HG03025 (cell line): ENCODE data around the gene RAB41.
"Not testable (repeated sequence)": the region's sequence is repeated elsewhere in the genome, so short reads cannot be mapped to it uniquely, and the experiment has no call there.

Experiments
- ATAC-seq: cut with Tn5 transposase; IDR thresholded peaks from one replicate; pipeline ENCODE4 v1.9.1; 2021; ENCODE audit warnings: mild to moderate bottlenecking, moderate library complexity; ENCODE audit not compliant: unreplicated experiment, low FRiP score

The RAB41 gene

DNA sequence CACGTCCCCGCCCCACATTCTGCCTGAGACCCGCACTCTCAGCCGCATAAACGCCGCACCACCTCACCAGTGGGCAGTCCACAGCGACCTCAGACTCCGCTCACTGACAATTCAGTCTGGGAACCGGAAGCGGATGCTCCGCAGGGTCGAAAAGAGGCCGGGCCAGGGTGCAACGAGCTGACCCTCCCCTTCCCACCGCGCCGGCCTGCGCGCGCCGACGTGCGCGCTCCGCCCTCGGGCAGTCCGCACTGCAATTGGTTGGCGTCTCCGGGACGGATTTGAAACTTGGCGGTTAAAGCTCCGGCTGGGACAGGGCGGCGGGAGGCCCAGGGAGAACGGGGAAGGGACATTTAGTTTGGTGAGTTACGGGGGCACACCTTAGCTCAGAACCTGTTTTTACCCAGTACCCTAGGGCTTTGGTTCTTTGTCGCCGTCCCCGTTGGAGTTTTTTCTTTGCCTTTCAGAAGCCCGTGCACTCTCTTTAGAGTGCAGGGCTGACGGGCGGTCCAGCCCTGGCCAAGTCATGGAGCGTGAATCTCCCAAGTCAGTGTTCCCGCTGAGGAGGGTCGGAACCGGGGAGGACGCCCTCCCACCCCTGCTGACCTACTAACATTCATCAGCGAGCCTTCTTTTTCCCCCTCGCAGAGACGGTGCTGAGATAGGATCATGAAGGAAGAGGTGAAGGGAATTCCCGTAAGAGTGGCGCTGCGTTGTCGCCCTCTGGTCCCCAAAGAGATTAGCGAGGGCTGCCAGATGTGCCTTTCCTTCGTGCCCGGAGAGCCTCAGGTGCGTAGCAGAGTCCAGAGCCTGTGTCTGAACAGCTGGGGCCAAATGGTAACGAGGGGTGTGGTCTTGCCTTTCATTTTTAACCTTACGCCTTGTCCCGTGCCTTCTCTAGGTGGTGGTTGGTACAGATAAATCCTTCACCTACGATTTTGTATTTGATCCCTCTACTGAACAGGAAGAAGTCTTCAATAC, 8.1 kb downstream of the RAB41 start, which contains the start of the genes KIF4A and PDZD11:
KIF4A (plus strand) TSS at position 312 of the 978 bp plus-strand sequence; CDS start at position 667, 355 bp downstream.
PDZD11 (minus strand) TSS at position 135 of the 978 bp plus-strand sequence. CDS start 586 bp downstream, outside the sequence.
- peak; percentile 94 for ATAC-seq

DNA sequence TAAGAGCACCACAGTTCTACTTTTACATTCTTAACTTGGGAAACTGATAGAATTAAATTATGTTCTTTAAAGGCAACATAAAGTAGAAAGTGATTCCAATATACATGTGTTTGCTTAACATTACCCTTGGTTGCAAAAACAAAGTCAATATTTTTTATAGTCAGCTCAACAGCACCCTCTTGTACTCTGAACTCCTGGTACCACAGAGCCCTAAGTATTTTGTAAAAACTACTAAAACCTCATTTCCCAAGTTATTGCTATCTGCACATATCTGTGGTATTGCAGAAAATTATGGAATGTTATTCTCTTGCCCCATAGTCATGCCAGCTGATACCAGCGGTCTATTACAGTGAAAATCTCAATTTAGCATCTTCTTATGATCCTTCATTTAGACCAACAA, 10.8 kb downstream of the RAB41 start:
- no peak for ATAC-seq

- ATAC-seq, result no peak
Measured at GRCh38 chrX:70293621-70294020, 11.6 kb downstream of the RAB41 start.

DNA sequence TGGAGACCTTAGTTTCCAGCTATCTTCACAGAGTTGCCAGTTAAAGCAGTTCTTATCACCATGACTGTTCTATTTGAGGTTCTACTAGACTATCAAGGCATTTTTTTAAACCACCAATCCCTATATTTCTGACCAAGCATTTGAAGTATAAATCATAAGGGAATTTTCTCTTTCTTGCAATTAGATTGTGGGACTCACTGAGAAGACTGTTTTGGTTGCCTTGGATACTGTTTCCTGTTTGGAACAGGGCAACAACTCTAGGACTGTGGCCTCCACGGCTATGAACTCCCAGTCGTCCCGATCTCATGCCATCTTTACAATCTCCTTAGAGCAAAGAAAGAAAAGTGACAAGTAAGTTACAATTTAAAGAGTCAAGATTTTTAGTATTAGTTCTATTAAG, 19.7 kb downstream of the RAB41 start:
- no peak for ATAC-seq

GRCh38 chrX:70313503-70313902, 31.5 kb downstream of the RAB41 start:
- ATAC-seq, result no peak

DNA sequence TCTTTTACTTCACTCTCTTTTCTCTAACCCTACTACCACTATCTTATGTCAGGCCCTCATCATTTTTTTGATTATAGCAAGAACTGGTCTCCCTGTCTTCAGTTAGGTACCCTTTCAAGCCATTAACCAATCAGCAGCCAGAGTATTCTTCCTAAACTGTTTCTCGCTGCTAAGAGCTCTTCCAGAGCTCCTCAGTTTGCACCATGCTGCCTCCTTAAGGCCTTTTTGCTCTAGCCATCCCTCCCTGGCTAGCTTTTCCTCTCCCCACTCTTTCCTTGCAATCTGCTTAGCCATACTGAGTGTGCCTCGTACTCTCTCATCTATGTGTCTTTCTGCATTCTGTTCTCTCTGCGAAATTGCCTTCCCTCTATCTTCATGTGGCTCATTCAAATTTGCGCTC, 40.8 kb downstream of the RAB41 start:
- ATAC-seq, result no peak

- ATAC-seq, result not testable (repeated sequence)
Measured at GRCh38 chrX:70323628-70324027, 41.7 kb downstream of the RAB41 start.

DNA sequence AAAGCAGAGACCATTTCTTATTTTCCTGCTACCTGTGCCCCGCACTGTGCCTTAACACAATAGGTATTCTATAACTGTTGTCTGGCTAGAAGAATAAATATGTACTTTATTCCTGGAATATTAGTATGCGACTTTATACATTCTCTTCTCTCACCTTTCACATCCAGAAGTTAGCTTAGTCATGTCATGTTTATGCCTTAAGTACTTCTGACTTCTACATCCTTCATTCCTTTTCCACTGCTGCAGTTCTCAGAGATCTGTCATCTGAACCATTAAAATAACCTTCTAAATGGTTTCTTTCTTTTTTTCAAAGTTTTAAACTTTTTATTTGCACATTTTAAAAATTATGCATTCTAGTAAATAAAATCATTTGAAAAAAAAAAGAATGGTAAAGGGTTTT, 42.4 kb downstream of the RAB41 start:
- ATAC-seq, result no peak

DNA sequence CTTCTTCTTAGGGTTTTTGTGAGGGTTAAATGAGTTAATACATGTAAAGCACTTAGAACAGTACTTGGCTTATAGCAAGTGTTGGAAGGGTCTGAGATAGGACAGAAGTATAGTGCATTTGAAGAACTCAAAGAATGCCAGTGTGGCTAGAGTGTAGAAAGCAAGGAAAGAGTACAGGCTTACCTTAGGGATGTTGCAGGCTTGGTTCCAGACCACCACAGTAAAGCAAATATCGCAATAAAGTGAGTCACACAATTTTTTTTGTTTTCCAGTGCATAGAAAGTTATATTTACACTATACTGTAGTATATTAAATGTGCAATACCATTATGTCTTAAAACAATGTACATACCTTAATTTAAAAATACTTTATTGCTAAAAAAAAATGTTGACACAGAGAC, 49.2 kb downstream of the RAB41 start:
- no peak for ATAC-seq

- ATAC-seq, result no peak
Measured at GRCh38 chrX:70332600-70332999, 50.6 kb downstream of the RAB41 start.
